Measurements from ENCODE around the gene LRFN3. TPM values are rescaled to one million over a fixed set of nuclear protein-coding genes. Genes with fewer than 3 reads are reported as not detected.

LRFN3 gene
- total RNA-seq, 1 donor from 2014 or later: 21.0 TPM

DNA sequence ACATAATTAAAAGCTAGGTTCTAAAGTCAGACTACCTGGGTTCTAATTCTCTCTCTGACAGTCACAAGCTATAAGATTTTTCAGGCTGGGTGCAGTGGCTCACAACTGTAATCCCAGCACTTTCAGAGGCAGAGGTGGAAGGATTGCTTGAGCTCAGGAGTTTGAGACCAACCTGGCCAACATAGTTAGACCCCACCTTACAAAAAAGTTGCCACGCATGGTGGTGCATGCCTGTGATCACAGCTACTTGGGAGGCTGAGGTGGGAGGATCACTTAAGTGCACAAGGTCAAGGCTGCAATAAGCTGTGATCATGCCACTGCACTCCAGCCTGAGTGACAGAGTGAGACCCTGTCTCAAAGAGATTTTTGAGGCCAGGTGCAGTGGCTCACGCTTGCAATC lies 41.8 kb upstream of the LRFN3 start:
- Mint-ChIP-seq H3K9me3 (ENCODE audit: low read depth) (no peaks in the 10 kb centered on the region), H3K27me3 (ENCODE audit: low read depth) (no peaks in the 10 kb centered on the region), H3K4me3 (ENCODE audit: unreplicated experiment) (no peak overlapping the region), H3K36me3 (ENCODE audit: low read depth) (peaks cover 13% of the 10 kb centered on the region), H3K27ac (ENCODE audit: unreplicated experiment) (no peak overlapping the region), H3K4me1 (ENCODE audit: low read depth) (peaks cover 8% of the 10 kb centered on the region)
- TF ChIP-seq, protein P1, sequence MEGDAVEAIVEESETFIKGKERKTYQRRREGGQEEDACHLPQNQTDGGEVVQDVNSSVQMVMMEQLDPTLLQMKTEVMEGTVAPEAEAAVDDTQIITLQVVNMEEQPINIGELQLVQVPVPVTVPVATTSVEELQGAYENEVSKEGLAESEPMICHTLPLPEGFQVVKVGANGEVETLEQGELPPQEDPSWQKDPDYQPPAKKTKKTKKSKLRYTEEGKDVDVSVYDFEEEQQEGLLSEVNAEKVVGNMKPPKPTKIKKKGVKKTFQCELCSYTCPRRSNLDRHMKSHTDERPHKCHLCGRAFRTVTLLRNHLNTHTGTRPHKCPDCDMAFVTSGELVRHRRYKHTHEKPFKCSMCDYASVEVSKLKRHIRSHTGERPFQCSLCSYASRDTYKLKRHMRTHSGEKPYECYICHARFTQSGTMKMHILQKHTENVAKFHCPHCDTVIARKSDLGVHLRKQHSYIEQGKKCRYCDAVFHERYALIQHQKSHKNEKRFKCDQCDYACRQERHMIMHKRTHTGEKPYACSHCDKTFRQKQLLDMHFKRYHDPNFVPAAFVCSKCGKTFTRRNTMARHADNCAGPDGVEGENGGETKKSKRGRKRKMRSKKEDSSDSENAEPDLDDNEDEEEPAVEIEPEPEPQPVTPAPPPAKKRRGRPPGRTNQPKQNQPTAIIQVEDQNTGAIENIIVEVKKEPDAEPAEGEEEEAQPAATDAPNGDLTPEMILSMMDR (IDR thresholded peaks at IDR 0.05): no peak
- DNase-seq (ENCODE audit: low spot score): no peak

GRCh38 chr19:35895911-35896642 lies 40.1 kb upstream of the LRFN3 start:
- TF ChIP-seq, protein P1 (IDR thresholded peaks at IDR 0.05): no peak
- Mint-ChIP-seq H3K9me3 (ENCODE audit: low read depth) (no peaks in the 10 kb centered on the region), H3K27ac (ENCODE audit: unreplicated experiment) (no peak overlapping the region), H3K4me3 (ENCODE audit: unreplicated experiment) (no peak overlapping the region), H3K36me3 (ENCODE audit: low read depth) (peaks cover 3% of the 10 kb centered on the region), H3K27me3 (ENCODE audit: low read depth) (no peaks in the 10 kb centered on the region), H3K4me1 (ENCODE audit: low read depth) (peaks cover 14% of the 10 kb centered on the region)
- DNase-seq (ENCODE audit: low spot score): no peak

DNA sequence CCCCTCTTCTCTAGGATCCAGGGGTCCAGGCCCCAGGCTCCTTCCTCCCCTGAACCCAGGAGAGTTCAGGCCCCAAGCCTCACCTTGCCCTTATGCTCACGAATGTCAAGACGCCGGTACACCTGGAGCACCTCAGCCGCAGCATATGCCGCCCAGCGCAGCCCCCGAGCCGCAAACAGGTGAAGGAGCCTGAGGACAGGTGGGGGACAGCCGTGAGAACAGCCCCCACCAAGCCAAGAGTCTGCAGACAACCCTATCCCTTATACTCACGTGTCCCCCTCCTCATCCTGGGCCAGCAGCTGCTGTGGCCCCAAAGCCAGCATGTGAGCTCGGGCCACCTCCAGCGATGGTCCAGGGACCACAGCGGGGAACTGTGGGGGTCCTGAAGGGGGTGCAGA lies 39.5 kb upstream of the LRFN3 start:
- Mint-ChIP-seq H3K27me3 (ENCODE audit: low read depth) (no peaks in the 10 kb centered on the region), H3K27ac (ENCODE audit: unreplicated experiment) (no peak overlapping the region), H3K36me3 (ENCODE audit: low read depth) (peaks cover 3% of the 10 kb centered on the region), H3K4me3 (ENCODE audit: unreplicated experiment) (no peak overlapping the region), H3K4me1 (ENCODE audit: low read depth) (peaks cover 17% of the 10 kb centered on the region), H3K9me3 (ENCODE audit: low read depth) (no peaks in the 10 kb centered on the region)
- no peak for DNase-seq (ENCODE audit: low spot score)
- TF ChIP-seq, protein P1 (IDR thresholded peaks at IDR 0.05): no peak

DNA sequence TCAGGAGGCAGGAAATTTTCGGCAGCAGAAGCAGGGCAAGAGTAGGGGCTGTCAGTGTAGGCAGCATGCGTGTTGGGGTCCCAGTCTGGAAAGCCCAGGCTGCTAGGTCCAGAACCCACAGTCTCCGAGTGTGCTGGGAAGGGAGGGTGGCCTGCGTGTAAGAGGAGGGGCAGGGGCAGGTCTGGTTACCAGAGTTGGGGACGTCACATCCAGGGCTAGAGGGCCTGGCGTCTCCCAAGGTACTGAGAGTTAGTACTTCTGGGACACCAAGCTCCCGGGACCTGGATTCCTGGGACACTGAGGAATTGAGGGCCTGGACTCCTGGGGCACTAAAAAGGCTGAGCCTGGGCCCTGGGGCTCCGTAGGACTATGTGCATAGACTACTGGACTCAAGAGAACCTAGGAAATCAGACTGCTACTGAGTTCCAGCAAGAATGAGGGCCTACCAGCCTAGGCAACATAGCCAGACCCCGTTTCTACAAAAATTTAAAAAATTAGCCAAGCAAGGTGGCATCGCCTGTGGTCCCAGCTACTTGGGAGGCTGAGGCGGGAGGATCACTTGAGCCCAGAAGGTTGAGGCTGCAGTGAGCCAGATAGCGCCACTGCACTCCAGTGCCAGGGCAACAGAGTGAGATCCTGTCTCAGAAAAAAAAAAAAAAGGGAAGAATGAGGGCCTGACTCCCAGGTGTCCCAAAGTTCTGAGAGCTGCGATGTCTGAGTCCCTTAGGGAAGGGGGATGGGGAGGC lies 38.3 kb upstream of the LRFN3 start:
- peak overlapping the region; percentile 90 for H3K4me3 Mint-ChIP-seq (ENCODE audit: unreplicated experiment)
- H3K9me3 Mint-ChIP-seq (ENCODE audit: low read depth): no peaks in the 10 kb centered on the region
- no peak overlapping the region for H3K27ac Mint-ChIP-seq (ENCODE audit: unreplicated experiment)
- H3K36me3 Mint-ChIP-seq (ENCODE audit: low read depth): peaks cover 3% of the 10 kb centered on the region
- no peaks in the 10 kb centered on the region for H3K27me3 Mint-ChIP-seq (ENCODE audit: low read depth)
- peaks cover 25% of the 10 kb centered on the region for H3K4me1 Mint-ChIP-seq (ENCODE audit: low read depth)
- TF ChIP-seq, protein P1 (IDR thresholded peaks at IDR 0.05): no peak
- DNase-seq (ENCODE audit: low spot score): no peak

DNA sequence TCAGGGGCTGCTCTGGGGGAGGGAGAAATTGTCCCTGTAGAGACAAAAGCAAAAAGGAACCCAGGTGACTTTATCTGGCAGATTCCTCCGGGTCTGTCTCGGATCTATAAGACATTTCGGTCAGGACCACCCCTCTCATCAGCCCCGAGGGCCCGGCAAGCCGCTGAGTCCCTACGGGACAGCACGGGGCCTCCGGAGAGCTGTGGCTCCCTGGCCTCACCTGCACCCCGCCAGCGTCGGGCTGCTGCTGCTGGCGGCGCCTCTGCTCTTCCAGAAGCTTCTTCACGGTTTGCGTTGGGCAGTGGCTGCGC lies 37.7 kb upstream of the LRFN3 start:
- no peaks in the 10 kb centered on the region for H3K27me3 Mint-ChIP-seq (ENCODE audit: low read depth)
- TF ChIP-seq, protein P1 (IDR thresholded peaks at IDR 0.05): no peak
- peak overlapping the region; percentile 90 for H3K27ac Mint-ChIP-seq (ENCODE audit: unreplicated experiment)
- no peaks in the 10 kb centered on the region for H3K9me3 Mint-ChIP-seq (ENCODE audit: low read depth)
- H3K4me3 Mint-ChIP-seq (ENCODE audit: unreplicated experiment): peak overlapping the region; percentile 90
- DNase-seq (ENCODE audit: low spot score): no peak
- H3K36me3 Mint-ChIP-seq (ENCODE audit: low read depth): peaks cover 1% of the 10 kb centered on the region
- H3K4me1 Mint-ChIP-seq (ENCODE audit: low read depth): peaks cover 31% of the 10 kb centered on the region
